NCI-H2081 (cell line): Measurements from ENCODE around the gene GRM2.
"Not testable (repeated sequence)": the region's sequence is repeated elsewhere in the genome, so short reads cannot be mapped to it uniquely, and the experiment has no call there.

Experiments
- DNase-seq, 2 experiments: peaks; one replicate each; lab custom pipeline; 2025; lab: John Stamatoyannopoulos, UW

The GRM2 gene

DNA sequence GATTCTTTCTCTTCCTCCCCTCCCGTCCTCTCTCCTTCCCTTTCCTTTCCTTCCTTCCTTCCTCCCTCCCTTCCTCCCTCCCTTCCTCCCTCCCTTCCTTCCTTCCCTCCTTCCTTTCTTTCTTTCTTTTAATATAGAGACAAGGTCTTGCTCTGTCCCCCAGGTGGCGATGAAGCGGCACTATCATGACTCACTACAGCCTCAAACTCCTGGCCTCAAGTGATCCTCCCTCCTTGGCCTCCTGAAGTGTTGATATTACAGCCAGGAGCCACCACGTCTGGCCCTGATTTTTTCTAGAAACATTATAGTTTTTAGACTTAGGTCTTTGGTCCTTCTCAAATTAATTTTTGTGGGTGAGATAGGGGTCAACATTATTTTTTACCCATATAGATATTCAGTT lies 15.5 kb downstream of the GRM2 start:
- no peak for DNase-seq

DNA sequence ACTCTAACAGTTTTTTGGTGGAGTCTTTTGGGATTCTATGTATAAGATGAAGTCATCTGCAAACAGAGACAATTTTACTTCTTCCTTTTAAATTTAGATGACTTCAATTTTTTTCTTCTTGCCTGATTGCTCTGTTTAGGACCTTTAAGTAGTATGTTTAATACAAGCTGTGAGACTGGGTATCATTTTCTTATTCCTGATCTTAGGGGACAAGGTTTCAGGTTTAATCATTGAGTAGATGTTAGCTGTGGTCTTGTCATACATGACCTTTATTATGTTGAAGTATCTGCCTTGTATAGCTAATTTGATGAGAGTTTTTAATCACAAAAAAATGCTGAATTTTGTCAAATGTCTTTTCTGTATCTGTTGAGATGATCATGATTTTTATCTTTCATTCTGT lies 20.6 kb downstream of the GRM2 start:
- DNase-seq = no peak

DNA sequence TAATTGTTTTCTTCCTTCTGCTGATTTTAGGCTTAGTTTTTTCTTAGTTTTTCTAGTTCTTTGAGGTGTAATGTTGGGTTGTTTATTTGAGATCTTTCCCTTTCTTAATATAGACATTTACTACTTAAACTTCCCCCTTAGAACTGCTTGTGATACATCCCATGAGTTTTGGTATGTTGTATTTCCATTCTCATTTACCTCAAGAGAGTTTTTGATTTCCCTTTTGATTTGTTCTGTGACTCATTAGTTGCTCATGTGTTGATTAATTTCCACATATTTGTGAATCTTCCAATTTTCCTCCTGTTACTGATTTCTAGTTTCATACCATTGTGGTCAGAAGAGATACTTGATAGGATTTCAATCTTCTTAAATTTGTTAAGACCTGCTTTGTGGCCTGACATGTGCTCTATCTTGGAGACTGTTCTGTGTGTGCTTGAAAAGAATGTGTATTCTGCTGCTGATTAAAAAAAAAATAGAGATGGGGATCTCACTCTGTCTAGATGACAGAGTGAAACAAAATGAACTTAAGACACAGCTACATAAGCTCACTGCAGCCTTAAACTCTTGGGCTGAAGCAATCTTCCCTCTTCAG lies 22.3 kb downstream of the GRM2 start:
- no peak for DNase-seq

DNA sequence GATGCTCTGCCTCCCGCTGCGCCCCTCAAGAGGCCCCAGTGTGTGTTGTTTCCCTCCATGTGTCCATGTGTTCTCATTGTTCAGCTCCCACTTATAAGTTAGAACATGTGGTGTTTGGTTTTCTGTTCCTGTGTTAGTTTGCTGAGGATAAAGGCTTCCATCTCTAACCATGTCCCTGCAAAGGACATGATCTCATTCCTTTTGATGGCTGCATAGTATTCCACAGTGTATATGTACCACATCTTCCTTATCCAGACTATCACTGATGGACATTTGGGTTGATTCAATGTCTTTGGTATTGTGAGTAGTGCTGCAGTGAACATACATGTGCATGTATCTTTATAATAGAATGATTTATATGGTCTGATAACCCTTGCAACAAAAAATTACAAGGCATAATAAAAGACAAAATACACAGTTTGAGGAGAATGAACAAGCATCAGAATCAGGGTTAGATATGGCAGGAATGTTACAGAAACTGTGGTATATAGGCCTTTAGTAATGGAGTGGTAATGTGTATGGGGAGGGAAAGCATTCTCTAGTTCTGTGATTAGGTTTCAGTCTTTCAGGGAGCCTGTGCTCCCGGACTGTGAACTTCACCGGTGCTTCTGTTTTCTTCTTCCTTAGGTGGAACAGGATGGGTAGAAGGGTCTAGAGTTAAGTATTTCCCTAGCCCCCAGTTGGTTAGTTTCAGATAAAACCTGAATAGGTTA lies 27.1 kb downstream of the GRM2 start:
- no peak for DNase-seq

DNA sequence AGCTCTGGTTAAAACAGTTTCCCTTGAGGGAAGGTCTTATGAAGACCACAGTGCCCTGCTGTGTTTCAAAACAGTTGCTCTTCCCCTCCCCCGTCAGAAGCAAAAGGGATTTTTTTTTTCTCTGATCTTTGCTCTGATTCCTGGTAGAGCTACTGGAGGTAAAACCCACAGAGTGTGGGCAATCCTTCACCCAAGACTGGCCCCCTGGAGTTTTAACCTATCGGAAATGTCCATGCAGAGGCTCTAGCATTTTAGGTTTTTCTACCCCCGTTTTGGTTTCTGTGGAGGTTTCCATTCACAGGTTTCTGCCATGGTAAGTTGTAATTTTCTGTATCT lies 27.7 kb downstream of the GRM2 start:
- DNase-seq = no peak

DNA sequence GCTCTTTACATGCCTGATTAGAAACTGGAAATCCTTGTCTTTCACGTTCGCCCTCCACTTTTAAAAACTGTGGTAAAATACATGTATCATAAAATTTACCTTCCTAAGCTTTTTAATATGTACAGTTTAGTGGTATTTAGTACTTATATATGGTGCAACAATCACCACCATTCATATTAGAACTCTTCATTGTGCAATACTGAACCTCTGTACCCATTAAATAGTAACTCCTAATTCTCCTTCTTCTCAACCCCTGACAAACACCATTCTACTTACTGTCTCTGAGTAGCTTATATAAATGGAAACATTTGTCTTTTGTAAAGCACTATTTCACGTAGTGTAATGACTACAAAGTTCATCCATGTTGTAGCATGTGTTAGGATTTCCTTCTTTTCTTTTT lies 28.2 kb downstream of the GRM2 start:
- no peak for DNase-seq

DNA sequence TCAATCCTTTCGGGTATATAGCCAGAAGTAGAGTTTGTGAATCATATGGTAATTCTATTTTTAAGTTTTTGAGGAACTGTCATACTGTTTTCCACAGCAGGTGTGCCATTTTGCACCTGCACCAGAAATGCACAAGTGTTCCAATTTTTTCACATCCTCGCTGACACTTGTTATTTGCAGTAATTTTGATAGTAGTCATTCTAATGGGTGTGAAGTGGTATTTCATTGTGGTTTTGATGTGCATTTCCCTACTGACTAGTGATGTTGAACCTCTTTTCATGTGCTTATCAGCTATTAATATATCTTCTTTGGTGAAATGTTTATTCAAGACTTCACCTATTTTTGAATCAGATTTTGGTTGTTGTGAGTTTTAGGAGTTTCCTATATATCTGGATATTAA lies 29.1 kb downstream of the GRM2 start:
- no peak for DNase-seq

DNA sequence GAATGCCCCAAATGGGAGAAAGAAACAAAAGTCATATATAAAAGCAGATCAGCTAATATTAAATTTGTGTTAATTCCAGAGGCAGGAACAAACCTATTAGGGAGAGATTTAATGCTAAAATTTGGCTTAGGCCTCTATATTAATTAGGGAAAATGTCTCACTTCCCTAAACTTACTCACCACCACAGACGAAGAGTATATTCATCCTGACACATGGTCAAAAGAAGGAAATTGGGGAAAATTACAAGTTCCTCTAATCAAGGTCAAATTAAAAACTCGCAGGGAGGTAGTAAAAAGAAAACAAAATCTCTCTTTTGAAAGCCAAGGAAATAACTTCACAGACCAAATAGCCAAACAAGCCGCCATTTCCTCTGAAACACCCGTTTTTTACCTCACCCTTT lies 32.2 kb downstream of the GRM2 start:
- DNase-seq = no peak

DNA sequence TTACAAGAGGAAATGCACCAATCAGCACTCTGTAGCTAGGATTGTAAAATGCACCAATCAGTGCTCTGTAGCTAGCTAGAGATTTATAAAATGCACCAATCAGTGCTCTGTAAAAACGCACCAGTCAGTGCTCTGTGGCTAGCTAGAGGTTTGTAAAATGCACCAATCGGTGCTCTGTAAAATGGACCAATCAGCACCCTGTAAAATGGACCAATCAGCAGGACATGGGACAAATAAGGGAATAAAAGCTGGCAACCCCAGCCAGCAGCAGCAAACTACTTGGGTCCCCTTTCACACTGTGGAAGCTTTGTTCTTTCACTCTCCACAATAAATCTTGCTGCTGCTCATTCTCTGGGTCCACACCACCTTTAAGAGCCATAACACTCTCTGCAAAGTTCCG lies 35.5 kb downstream of the GRM2 start:
- DNase-seq = not testable (repeated sequence)

DNA sequence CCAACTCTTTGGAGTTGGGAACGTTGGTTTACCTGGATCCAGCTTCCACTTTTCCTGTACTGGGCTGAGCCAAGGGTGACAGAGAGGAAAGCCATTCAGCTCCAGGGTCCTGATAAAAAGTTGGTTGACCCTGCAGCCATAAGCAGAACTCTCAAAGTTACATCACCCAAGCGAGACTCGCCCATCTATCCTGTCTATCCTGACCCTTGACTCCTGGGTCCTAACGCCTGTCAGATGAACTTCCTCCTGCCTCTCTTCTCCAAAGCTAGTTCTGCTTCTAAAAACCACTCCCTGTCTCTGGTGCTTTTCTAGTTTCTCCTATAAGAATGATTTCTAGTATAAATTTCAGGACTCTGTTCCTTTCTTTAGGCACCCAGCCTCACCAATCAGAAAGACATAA lies 36.1 kb downstream of the GRM2 start:
- not testable (repeated sequence) for DNase-seq

DNA sequence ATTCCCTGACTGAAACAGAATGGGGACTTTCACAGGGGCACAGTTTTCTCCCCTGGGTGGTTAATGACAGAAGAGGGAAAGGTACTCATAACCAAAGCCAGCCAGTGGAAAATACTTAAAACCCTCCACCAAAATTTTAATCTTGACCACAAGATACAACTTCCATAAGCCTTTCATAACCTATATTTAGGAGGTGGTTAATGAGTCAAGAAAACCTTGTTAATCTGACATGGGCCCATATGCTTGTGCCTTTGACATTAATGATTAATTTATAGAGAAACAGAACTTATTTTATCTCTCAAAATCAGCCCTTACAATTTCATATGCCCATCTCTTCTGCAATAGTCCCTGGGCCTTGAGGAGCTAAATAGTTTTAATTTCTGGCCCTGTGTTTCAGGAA lies 41.0 kb downstream of the GRM2 start:
- DNase-seq = no peak

DNA sequence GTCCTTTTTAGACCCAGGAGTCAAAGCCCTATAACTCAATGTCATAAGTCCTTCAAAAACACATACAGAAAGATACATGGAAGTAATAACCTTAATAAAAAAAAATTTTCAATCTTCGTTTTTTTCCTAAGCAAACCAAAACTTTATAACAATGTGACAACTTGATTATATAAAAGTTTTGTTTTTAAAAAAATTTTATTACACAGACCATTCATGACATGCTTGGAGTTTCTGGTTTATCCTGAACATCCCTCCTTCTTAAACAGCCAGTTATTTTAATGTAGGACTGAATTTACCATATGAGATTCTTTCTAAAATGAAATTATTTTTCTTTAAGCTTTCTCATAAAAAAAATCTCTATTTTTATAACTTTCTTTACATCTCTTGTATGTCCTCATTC lies 41.5 kb downstream of the GRM2 start:
- DNase-seq = no peak

DNA sequence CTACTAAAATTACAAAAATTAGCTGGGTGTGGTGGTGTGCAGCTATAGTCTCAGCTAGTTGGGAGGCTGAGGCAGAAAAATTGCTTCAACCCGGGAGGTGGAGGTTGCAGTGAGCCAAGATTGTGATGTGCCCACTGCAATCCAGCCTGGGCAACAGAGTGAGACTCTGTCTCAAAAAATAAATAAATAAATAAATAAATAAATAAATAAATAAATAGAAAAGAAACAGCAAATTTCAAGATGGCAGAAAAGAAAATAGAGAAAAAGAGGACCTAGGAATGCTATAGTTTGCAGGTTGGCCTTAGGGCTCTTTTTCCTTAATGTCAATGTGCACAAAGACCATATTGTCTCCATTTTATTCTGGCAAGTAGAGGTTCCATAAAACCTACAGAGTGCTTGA lies 44.0 kb downstream of the GRM2 start:
- DNase-seq = no peak

DNA sequence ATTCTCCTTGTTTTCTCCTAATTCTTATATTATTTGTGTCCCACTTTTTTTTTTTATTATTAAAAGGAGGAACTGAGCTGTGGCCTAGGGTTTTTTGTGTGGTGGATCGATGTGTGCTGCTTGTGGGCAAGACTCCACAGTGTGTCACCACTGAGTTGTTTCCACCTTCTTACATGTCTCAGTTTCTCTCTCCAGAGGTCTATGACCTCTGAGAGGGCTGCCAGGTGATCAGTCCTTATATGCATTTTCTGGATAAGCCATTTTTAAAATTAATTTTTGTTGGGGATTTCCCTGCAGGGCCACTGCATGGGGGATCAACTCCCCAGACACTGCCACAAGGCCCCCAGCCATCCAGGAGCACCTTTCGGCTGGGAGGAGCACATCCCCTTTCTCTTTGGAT lies 44.4 kb downstream of the GRM2 start:
- no peak for DNase-seq

DNA sequence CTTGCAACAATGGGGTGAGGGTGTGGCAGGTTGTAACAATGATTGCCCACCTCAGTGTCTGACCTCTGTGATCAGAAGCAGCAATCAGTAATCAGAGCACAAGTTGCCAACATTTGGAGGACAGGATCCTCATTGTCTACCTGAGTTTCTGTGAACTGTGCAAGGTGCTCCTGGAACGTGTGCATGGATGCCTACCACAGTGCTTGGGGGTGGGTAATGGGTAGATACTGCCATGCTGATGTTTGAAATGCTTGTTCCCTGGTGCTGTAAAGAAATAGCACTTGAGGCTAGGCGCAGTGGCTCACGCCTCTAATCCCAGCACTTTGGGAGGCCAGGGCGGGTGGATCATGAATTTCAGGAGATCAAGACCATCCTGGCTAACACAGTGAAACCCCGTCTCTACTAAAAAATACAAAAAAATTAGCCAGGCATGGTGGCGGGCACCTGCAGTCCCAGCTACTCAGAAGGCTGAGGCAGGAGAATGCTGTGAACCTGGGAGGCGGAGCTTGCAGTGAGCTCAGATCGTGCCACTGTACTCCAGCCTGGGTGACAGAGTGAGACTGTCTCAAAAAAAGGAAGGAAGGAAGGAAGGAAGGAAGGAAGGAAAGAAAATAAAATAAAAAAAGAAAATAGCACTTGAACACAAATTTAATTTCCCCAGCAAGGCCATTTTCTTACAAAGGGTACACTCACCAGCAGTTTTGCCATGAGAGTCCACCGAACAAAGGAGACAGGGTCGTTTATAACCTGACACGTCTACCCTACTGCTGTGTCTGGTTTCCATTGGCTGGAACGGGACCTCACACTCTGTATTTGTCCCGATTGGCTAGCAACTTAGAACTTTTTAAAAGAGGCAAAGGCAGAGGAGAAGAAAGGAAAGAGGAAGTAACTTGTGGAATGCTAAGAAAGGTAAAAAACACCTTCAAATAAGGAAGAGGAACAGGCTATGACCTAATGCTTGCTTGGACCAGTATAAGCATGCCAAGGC lies 47.2 kb downstream of the GRM2 start:
- DNase-seq = not testable (repeated sequence)

DNA sequence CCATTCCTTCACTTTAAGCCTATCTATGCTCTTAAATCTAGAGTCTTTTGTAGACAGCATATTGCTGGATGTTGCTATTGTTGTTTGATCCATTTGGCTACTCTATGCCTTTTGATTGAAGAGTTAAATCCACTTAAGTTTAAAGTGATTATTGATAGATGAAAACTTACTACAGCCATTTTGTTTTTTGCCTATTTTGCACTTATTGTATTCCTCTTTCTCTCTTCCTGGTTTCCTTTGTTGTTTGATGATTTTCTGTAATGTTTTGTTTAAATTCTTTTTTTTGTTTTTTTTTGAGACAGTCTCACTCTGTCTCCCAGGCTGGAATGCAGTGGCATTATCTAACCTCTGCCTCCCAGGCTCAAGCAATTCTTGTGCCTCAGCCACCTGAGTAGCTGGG lies 52.3 kb downstream of the GRM2 start:
- no peak for DNase-seq
